ENCODE results near the gene GALP. TPM values are rescaled to one million over a fixed set of nuclear protein-coding genes. Genes with fewer than 3 reads are reported as not detected.

The GALP gene
- total RNA-seq, 2 experiments from 2014 or later: not detected

GRCh38 chr19:56144376-56144775 lies 31.4 kb upstream of the GALP start:
- no peak for TF ChIP-seq CTCF (IDR thresholded peaks at IDR 0.05)
- peaks cover 25% of the 10 kb centered on the region for H3K36me3 Mint-ChIP-seq (ENCODE audit: low read depth)
- peaks cover 35% of the 10 kb centered on the region for H3K4me1 ChIP-seq (ENCODE audit: insufficient read depth, low read length)
- peak overlapping the region; percentile 8 for H3K4me3 Mint-ChIP-seq
- H3K9me3 ChIP-seq (ENCODE audit: control insufficient read depth in 1 of 2, insufficient read depth in 1 of 2, low read length in 2 of 2): no peaks in the 10 kb centered on the region
- CTCF ChIA-PET: no interaction called here
- POLR2A ChIA-PET: no interaction called here
- no peaks in the 10 kb centered on the region for H3K27me3 Mint-ChIP-seq
- peaks cover 26% of the 10 kb centered on the region for H3K36me3 ChIP-seq (ENCODE audit: insufficient read depth, low read length)
- intact Hi-C loops (cut with DNase I, micrococcal nuclease): loop anchor here in 1 of 2 experiments (5.0 to 10.0 kb wide), 2 partner anchors 37 to 450 kb away; partner anchors contain the start of gene ZNF71
- no peaks in the 10 kb centered on the region for H3K27me3 ChIP-seq (ENCODE audit: control insufficient read depth in 1 of 2, insufficient read depth in 2 of 2, low read length in 2 of 2)
- DNase-seq: no peak
- H3K9me3 Mint-ChIP-seq: no peaks in the 10 kb centered on the region
- peaks cover 37% of the 10 kb centered on the region for H3K4me1 Mint-ChIP-seq (ENCODE audit: low read depth)
- H3K27ac ChIP-seq (ENCODE audit: low read depth in 1 of 2, low read length in 2 of 2): no peak overlapping the region
- H3K27ac Mint-ChIP-seq: no peak overlapping the region
- no peak for ATAC-seq (ENCODE audit: poor library complexity)
- no peak overlapping the region for H3K4me3 ChIP-seq (ENCODE audit: low read length)

GRCh38 chr19:56144831-56145230 lies 31.0 kb upstream of the GALP start:
- Mint-ChIP-seq H3K27me3 (no peaks in the 10 kb centered on the region), H3K9me3 (no peaks in the 10 kb centered on the region), H3K36me3 (ENCODE audit: low read depth) (peaks cover 30% of the 10 kb centered on the region), H3K4me1 (ENCODE audit: low read depth) (peaks cover 38% of the 10 kb centered on the region), H3K4me3 (no peak overlapping the region), H3K27ac (no peak overlapping the region)
- CTCF ChIA-PET: no interaction called here
- H3K4me3 ChIP-seq (ENCODE audit: low read length): no peak overlapping the region
- TF ChIP-seq CTCF (IDR thresholded peaks at IDR 0.05): no peak
- no peak overlapping the region for H3K27ac ChIP-seq (ENCODE audit: low read depth in 1 of 2, low read length in 2 of 2)
- H3K36me3 ChIP-seq (ENCODE audit: insufficient read depth, low read length): peaks cover 31% of the 10 kb centered on the region
- H3K9me3 ChIP-seq (ENCODE audit: control insufficient read depth in 1 of 2, insufficient read depth in 1 of 2, low read length in 2 of 2): no peaks in the 10 kb centered on the region
- H3K4me1 ChIP-seq (ENCODE audit: insufficient read depth, low read length): peaks cover 34% of the 10 kb centered on the region
- POLR2A ChIA-PET: no interaction called here
- no peak for ATAC-seq (ENCODE audit: poor library complexity)
- intact Hi-C loops (cut with DNase I, micrococcal nuclease): loop anchor here in 1 of 2 experiments (5.0 to 10.0 kb wide), 2 partner anchors 38 to 450 kb away; partner anchors contain the start of gene ZNF71
- no peaks in the 10 kb centered on the region for H3K27me3 ChIP-seq (ENCODE audit: control insufficient read depth in 1 of 2, insufficient read depth in 2 of 2, low read length in 2 of 2)
- DNase-seq: no peak

- CTCF ChIA-PET: no interaction called here
- TF ChIP-seq CTCF (IDR thresholded peaks at IDR 0.05): no peak
- peaks cover 36% of the 10 kb centered on the region for H3K36me3 ChIP-seq (ENCODE audit: insufficient read depth, low read length)
Observed at GRCh38 chr19:56145698-56146097, 30.1 kb upstream of the GALP start.

More at GRCh38 chr19:56145698-56146097, 30.1 kb upstream of the GALP start:
- Mint-ChIP-seq H3K36me3 (ENCODE audit: low read depth) (peaks cover 34% of the 10 kb centered on the region), H3K27me3 (no peaks in the 10 kb centered on the region), H3K9me3 (no peaks in the 10 kb centered on the region), H3K4me1 (ENCODE audit: low read depth) (peaks cover 36% of the 10 kb centered on the region), H3K27ac (no peak overlapping the region), H3K4me3 (no peak overlapping the region)
- H3K4me1 ChIP-seq (ENCODE audit: insufficient read depth, low read length): peaks cover 27% of the 10 kb centered on the region
- H3K9me3 ChIP-seq (ENCODE audit: control insufficient read depth in 1 of 2, insufficient read depth in 1 of 2, low read length in 2 of 2): no peaks in the 10 kb centered on the region
- intact Hi-C loops (cut with DNase I, micrococcal nuclease): loop anchor here in 1 of 2 experiments (10.0 kb wide), 1 partner anchor 449 kb away; the partner anchor contains the start of gene ZNF71
- DNase-seq (no peak), ATAC-seq (ENCODE audit: poor library complexity) (no peak)
- H3K27me3 ChIP-seq (ENCODE audit: control insufficient read depth in 1 of 2, insufficient read depth in 2 of 2, low read length in 2 of 2): no peaks in the 10 kb centered on the region
- POLR2A ChIA-PET: interaction anchor here (0.6 kb wide), 1 partner anchor 170 kb away, joined by 3 read pairs; no protein-coding TSS in a partner anchor
- no peak overlapping the region for H3K4me3 ChIP-seq (ENCODE audit: low read length)
- no peak overlapping the region for H3K27ac ChIP-seq (ENCODE audit: low read depth in 1 of 2, low read length in 2 of 2)
